NCI-H2171 (cell line): ENCODE measurements around the gene ZNF184.

Source experiments
- DNase-seq: peaks from one replicate; lab custom pipeline; 2025; lab: John Stamatoyannopoulos, UW

ZNF184 gene

GRCh38 chr6:27472617-27473400, at the start of gene ZNF184:
ZNF184 (minus strand) TSS chr6:27473105; CDS start chr6:27472294, 811 bp downstream.
- peak; percentile 94 for DNase-seq

- DNase-seq: peak; percentile 52
Measured at GRCh38 chr6:27518881-27519795, 46.2 kb upstream of the ZNF184 start.

GRCh38 chr6:27517928-27518787, 45.3 kb upstream of the ZNF184 start:
- peak; percentile 5 for DNase-seq

GRCh38 chr6:27517238-27517637, 44.3 kb upstream of the ZNF184 start:
- DNase-seq: no peak

GRCh38 chr6:27514906-27515495, 42.1 kb upstream of the ZNF184 start:
- no peak for DNase-seq

- no peak for DNase-seq
Measured at GRCh38 chr6:27512525-27512924, 39.6 kb upstream of the ZNF184 start.

GRCh38 chr6:27507041-27507956, 34.4 kb upstream of the ZNF184 start:
- DNase-seq: no peak

- peak; percentile 15 for DNase-seq
Measured at GRCh38 chr6:27505209-27506027, 32.5 kb upstream of the ZNF184 start.

GRCh38 chr6:27503436-27504030, 30.6 kb upstream of the ZNF184 start:
- no peak for DNase-seq

- DNase-seq: peak; percentile 18
Measured at GRCh38 chr6:27502508-27503435, 29.9 kb upstream of the ZNF184 start.

- no peak for DNase-seq
Measured at GRCh38 chr6:27501187-27501586, 28.3 kb upstream of the ZNF184 start.

GRCh38 chr6:27500177-27500576, 27.3 kb upstream of the ZNF184 start:
- DNase-seq: no peak

GRCh38 chr6:27495386-27496135, 22.7 kb upstream of the ZNF184 start:
- DNase-seq: no peak

GRCh38 chr6:27494987-27495385, 22.1 kb upstream of the ZNF184 start:
- DNase-seq: no peak

- no peak for DNase-seq
Measured at GRCh38 chr6:27494103-27494502, 21.2 kb upstream of the ZNF184 start.

- no peak for DNase-seq
Measured at GRCh38 chr6:27492631-27493190, 19.8 kb upstream of the ZNF184 start.
